K562 (cell line): ENCODE measurements around the gene MYL12B. TPM values are rescaled to one million over a fixed set of nuclear protein-coding genes. Genes with fewer than 3 reads are reported as not detected.
A peak's percentile ranks its signal among the peaks of the same experiment; 100 is the strongest.

Experiments used
- BRF1 ChIP-seq: IDR thresholded peaks from 3 replicates; pipeline ENCODE4 v1.6.1; 2011; ENCODE audit warnings: borderline replicate concordance, mild to moderate bottlenecking; ENCODE audit not compliant: insufficient read length; ENCODE audit errors: extremely low read depth
- MCM5 ChIP-seq: fragments of 450-650 bp; IDR thresholded peaks from 2 replicates; pipeline ENCODE4 v1.6.1; 2016; ENCODE audit warnings: low read depth
- NR3C1 ChIP-seq: sonication (generic); formaldehyde crosslinking; IDR thresholded peaks from 2 replicates; pipeline ENCODE4 v1.8.1; 2022; ENCODE audit warnings: missing genetic modification reagents
- PCBP1 ChIP-seq: fragments of 200-400 bp; formaldehyde crosslinking; IDR thresholded peaks from 2 replicates; pipeline ENCODE4 v1.6.1; 2018; ENCODE audit warnings: mild to moderate bottlenecking, low read depth, low read length; ENCODE audit not compliant: poor library complexity, severe bottlenecking
- POU5F1 ChIP-seq: fragments of 150-350 bp; IDR thresholded peaks from 2 replicates; pipeline ENCODE4 v1.6.1; 2014; ENCODE audit warnings: borderline replicate concordance, low read length, low read depth, mild to moderate bottlenecking; ENCODE audit not compliant: partially characterized antibody
- TCF15 ChIP-seq: fragments of 250-450 bp; sonication (Bioruptor Pico); IDR thresholded peaks from 2 replicates; pipeline ENCODE4 v1.8.0; 2022; ENCODE audit warnings: moderate library complexity, mild to moderate bottlenecking, inconsistent platforms
- ZKSCAN3 ChIP-seq: fragments of 250-450 bp; sonication (Bioruptor Pico); IDR thresholded peaks from 2 replicates; pipeline ENCODE4 v1.4.0; 2020
- ZNF277 ChIP-seq: fragments of 250-450 bp; sonication (Bioruptor Pico); IDR thresholded peaks from 2 replicates; pipeline ENCODE4 v1.8.0; 2022; ENCODE audit warnings: inconsistent platforms, mild to moderate bottlenecking, moderate library complexity, borderline replicate concordance
- ZNF407 ChIP-seq: fragments of 450-650 bp; IDR thresholded peaks from 2 replicates; pipeline ENCODE4 v1.6.1; 2016; ENCODE audit warnings: low read depth
- ZNF695 ChIP-seq: fragments of 450-650 bp; formaldehyde crosslinking; IDR thresholded peaks from 2 replicates; pipeline ENCODE4 v1.4.0; 2020; ENCODE audit warnings: mild to moderate bottlenecking, moderate library complexity
- polyA plus RNA-seq, 8 experiments: library from polyadenylated mRNA; depleted of rRNA in 4 of 8; stranded (reverse) in 5 of 8; unstranded in 3 of 8; fragments of >200 nt; fragmentation: Nextera tagmentation in 2 of 8; fragmentation: Illumina TruSeq in 1 of 8; extraction: Ambion mirVana in 2 of 8; extraction: Trizol in 1 of 8; gene quantifications; 2 replicates each; pipeline versions ENCODE4 v1.2.1 to v1.2.3, GENCODE V29; 2011 to 2014; ENCODE audit warnings: inconsistent platforms in 1 of 8, missing spikeins in 1 of 8
- total RNA-seq, 7 experiments: library from RNA; depleted of rRNA in 6 of 7; stranded (reverse); fragments of >200 nt in 6 of 7; fragmentation: Illumina TruSeq in 2 of 7; extraction: Trizol in 2 of 7; gene quantifications; 2 replicates each; pipeline versions ENCODE4 v1.2.1 to v1.2.3, GENCODE V29; 2011 to 2021; ENCODE audit warnings: low replicate concordance in 1 of 7
- TF ChIP-seq, protein P1 (sequence below): sonication (generic); formaldehyde crosslinking; IDR thresholded peaks from 2 replicates; pipeline ENCODE4 v1.8.1; 2023; ENCODE audit warnings: missing genetic modification reagents, mild to moderate bottlenecking, borderline replicate concordance

Gene MYL12B
- total and polyA plus RNA-seq, 9 of the 15 experiments (the other 6 are each of a cell fraction or from before 2014, with no cell fraction given): 220 to 995 (median 463) TPM

DNA sequence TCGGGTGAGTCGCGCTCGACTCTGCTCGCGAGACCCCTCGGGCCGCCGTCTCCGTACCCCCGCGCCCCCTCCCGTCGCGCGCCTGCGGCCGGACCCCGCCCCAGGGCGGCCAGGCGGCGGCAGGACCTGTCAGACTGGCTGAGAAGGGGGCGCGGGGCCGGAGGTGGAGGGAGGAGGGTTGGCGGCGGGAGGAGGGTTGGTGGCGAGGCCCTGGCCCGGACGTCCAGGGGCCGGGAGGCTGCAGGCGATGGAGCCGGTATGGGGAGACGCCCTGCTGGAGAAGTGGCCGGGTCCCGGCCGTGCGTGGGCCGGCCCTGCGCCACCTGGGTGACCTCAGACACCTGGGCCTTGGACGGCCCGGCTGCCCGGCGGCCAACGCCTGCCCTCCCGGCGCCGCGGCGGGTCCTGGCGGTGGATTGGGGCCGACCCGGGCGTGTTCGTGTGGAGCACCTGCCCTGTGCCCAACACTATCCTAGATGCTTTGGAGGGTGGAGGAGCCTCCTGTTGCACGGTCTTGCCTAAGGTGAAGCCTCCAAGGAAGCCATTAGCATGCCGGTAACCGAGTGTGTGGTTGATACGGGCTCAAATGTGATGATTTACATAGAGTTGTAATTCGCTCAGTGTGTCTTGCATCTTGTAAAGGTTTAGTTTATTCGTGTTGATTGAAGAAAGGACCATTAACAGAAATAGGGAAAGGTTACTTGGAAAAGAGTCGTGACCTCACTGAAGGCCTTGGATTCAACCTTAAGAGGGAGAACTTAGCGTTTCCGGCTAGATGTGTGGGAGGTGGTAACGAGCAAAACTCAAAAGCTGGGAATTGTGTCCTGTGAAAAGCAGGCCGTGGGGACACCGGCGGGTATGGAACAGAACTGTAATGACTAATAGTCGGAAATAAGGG, 550 bp downstream of the MYL12B start (continued):
- TF ChIP-seq, protein P1, sequence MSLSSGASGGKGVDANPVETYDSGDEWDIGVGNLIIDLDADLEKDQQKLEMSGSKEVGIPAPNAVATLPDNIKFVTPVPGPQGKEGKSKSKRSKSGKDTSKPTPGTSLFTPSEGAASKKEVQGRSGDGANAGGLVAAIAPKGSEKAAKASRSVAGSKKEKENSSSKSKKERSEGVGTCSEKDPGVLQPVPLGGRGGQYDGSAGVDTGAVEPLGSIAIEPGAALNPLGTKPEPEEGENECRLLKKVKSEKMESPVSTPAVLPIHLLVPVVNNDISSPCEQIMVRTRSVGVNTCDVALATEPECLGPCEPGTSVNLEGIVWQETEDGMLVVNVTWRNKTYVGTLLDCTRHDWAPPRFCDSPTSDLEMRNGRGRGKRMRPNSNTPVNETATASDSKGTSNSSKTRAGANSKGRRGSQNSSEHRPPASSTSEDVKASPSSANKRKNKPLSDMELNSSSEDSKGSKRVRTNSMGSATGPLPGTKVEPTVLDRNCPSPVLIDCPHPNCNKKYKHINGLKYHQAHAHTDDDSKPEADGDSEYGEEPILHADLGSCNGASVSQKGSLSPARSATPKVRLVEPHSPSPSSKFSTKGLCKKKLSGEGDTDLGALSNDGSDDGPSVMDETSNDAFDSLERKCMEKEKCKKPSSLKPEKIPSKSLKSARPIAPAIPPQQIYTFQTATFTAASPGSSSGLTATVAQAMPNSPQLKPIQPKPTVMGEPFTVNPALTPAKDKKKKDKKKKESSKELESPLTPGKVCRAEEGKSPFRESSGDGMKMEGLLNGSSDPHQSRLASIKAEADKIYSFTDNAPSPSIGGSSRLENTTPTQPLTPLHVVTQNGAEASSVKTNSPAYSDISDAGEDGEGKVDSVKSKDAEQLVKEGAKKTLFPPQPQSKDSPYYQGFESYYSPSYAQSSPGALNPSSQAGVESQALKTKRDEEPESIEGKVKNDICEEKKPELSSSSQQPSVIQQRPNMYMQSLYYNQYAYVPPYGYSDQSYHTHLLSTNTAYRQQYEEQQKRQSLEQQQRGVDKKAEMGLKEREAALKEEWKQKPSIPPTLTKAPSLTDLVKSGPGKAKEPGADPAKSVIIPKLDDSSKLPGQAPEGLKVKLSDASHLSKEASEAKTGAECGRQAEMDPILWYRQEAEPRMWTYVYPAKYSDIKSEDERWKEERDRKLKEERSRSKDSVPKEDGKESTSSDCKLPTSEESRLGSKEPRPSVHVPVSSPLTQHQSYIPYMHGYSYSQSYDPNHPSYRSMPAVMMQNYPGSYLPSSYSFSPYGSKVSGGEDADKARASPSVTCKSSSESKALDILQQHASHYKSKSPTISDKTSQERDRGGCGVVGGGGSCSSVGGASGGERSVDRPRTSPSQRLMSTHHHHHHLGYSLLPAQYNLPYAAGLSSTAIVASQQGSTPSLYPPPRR (CRISPR knock-in tag): no peak
- TF ChIP-seq MCM5: no peak
- no peak for TF ChIP-seq BRF1
- TF ChIP-seq POU5F1: no peak
- TF ChIP-seq ZNF407: no peak
- no peak for TF ChIP-seq ZNF277 (CRISPR knock-in tag)
- no peak for TF ChIP-seq ZNF695 (CRISPR knock-in tag)
- TF ChIP-seq PCBP1: no peak
- TF ChIP-seq NR3C1 (CRISPR knock-in tag): peak; percentile 41; the same call in 1 of the 2 replicates
- TF ChIP-seq TCF15: no peak
- no peak for TF ChIP-seq ZKSCAN3 (CRISPR knock-in tag)
